ENCODE measurements around the gene POU6F2.

The POU6F2 gene

GRCh38 chr7:39460486-39460885 is 482.8 kb downstream of the POU6F2 start:
- TF ChIP-seq, protein P1, sequence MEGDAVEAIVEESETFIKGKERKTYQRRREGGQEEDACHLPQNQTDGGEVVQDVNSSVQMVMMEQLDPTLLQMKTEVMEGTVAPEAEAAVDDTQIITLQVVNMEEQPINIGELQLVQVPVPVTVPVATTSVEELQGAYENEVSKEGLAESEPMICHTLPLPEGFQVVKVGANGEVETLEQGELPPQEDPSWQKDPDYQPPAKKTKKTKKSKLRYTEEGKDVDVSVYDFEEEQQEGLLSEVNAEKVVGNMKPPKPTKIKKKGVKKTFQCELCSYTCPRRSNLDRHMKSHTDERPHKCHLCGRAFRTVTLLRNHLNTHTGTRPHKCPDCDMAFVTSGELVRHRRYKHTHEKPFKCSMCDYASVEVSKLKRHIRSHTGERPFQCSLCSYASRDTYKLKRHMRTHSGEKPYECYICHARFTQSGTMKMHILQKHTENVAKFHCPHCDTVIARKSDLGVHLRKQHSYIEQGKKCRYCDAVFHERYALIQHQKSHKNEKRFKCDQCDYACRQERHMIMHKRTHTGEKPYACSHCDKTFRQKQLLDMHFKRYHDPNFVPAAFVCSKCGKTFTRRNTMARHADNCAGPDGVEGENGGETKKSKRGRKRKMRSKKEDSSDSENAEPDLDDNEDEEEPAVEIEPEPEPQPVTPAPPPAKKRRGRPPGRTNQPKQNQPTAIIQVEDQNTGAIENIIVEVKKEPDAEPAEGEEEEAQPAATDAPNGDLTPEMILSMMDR (IDR thresholded peaks at IDR 0.05), result no peak
- H3K4me3 ChIP-seq, result no peak overlapping the region
- no peak for DNase-seq (ENCODE audit: low spot score)
- no peak overlapping the region for H3K27ac ChIP-seq

DNA sequence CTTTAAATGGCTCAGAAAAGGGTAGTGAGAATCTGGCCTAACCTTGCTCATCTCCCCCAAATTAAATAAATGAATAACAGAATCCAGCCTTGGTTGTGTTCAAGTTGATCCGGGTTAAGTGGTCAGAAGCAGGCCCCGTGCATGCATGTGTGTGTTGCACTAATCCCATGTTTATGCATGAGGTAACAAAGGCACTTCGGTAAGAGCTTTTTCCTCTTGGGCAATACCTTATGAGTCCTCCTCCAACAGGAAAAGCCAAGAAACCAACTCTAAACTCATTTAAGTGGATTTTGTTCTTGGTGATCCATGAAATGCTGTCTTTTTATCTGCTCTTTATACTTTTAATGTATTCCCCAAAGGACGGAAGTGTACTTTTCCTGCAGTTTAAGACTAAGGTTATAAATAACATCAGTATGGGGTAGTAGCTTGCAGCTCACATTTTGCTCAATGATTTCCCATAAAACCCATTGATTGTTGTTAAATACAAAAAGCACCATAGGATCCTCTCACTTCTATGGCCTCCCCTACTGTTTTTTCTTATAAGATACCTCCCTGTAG is 483.6 kb downstream of the POU6F2 start:
- Histone ChIP-seq H3K27ac (no peak overlapping the region), H3K4me3 (no peak overlapping the region)
- no peak for DNase-seq (ENCODE audit: low spot score)
- TF ChIP-seq, protein P1 (IDR thresholded peaks at IDR 0.05), result no peak

- no peak for DNase-seq (ENCODE audit: low spot score)
- TF ChIP-seq, protein P1 (IDR thresholded peaks at IDR 0.05), result no peak
- no peak overlapping the region for H3K4me3 ChIP-seq
- H3K27ac ChIP-seq, result no peak overlapping the region
These were observed 485.5 kb downstream of the POU6F2 start for GRCh38 chr7:39463252-39463651.

DNA sequence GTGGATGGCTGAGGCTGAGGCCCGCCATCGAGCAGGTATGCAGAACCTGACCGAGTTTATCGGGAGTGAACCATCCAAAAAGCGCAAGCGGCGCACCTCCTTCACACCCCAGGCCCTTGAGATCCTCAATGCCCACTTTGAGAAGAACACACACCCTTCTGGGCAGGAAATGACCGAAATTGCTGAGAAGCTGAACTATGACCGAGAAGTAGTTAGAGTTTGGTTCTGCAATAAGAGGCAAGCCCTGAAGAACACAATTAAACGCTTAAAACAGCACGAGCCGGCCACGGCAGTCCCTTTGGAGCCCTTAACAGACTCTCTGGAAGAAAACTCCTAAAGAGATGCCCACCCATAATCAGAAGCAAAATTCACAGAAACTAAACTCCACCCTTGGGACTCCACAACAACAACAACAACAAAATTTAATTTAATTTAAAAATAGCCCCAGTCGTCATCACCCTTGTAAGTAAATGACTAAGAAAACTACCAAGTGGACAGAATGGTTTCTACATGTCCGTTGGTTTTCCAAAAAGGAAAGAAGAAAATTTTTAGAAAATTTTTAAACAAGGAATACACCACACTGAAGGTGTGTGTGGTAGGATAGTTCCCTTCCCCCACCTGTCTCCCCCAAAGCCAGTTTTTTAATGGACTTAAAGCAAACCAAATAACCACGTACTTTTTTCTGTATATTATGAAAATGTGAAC is 486.8 kb downstream of the POU6F2 start:
- TF ChIP-seq, protein P1 (IDR thresholded peaks at IDR 0.05), result no peak
- Histone ChIP-seq H3K4me3 (peak overlapping the region; percentile 29), H3K27ac (no peak overlapping the region)
- DNase-seq (ENCODE audit: low spot score), result no peak

DNA sequence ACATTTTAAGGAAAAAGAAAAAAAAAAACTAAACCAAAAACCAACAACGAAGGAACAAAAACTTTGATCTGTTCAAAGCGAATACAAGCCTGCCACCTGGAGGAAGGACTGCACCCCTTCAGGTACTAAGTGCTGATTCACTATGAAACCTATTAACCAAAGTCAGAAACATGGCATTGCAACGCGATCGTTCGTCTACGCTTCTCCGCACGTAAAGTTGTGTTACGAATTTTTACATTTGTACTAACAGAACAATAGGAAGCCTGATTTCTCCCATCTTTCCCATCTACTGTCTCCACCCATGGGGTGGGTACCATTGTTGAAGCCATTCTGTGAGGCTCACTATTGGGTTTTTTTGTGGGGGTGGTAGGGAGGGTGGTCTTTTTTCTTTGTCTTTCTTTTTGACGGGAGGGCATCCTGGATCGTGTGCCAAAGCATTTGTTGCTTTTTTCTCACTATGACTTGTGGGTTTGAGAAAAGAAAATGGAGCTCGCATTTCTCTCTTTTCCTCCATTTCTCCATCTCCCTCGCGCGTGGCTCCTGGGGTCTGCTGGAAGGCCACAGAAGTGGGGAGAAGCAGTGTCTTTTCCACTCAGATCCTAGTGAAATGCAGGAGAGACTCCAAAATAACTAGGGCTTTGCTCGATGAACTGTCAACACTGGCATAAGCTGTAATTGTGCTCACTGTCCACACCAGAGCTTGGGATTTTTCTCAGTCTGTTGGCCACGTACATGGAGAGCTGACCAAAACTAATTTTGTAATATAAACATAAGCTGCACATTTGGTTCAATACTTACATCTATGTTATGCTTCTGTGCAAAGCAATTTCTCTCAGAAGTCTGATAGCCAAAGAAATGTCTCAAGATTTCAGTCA is 487.6 kb downstream of the POU6F2 start:
- TF ChIP-seq, protein P1 (IDR thresholded peaks at IDR 0.05), result peak; percentile 55
- peak overlapping the region; percentile 29 for H3K4me3 ChIP-seq

GRCh38 chr7:39468261-39468660 is 490.6 kb downstream of the POU6F2 start:
- H3K4me3 ChIP-seq, result no peak overlapping the region
- TF ChIP-seq, protein P1 (IDR thresholded peaks at IDR 0.05), result no peak
- no peak overlapping the region for H3K27ac ChIP-seq
- no peak for DNase-seq (ENCODE audit: low spot score)

More for the DNA sequence above, 487.6 kb downstream of the POU6F2 start:
- DNase-seq (ENCODE audit: low spot score), result no peak
- H3K27ac ChIP-seq, result no peak overlapping the region

All from coronary artery (tissue), 2 donors.